OCI-LY7 (cell line): ENCODE measurements around the gene ISYNA1. TPM values are rescaled to one million over a fixed set of nuclear protein-coding genes. Genes with fewer than 3 reads are reported as not detected.

Source experiments
- BruUV-seq: library from RNA; stranded (reverse); fragments of 400-500 nt; replicated peaks from 2 replicates; lab custom pipeline; 2021; lab: Mats Ljungman, UMichigan
- CTCF ChIA-PET: fragments of 300-600 bp; sonication (Branson Sonifier 250); formaldehyde crosslinking; loops from one replicate; lab custom pipeline; 2022; ENCODE audit warnings: antibody characterized with exemption; ENCODE audit not compliant: unreplicated experiment; lab: Charles Lee
- POLR2A ChIA-PET: fragments of 300-600 bp; sonication (Branson Sonifier 250); formaldehyde crosslinking; loops from one replicate; lab custom pipeline; 2022; ENCODE audit warnings: antibody characterized with exemption; lab: Charles Lee
- DNase-seq: peaks from one replicate; pipeline ENCODE4 v3.0.0-alpha.2; 2015; ENCODE audit warnings: low spot score
- H2AFZ ChIP-seq: fragments of 200-600 bp; sonication (generic), shearing (Covaris generic); 2 replicates; pipeline ENCODE4 v1.6.1; 2014; ENCODE audit warnings: mild to moderate bottlenecking, antibody characterized with exemption, low read length, moderate library complexity
- H3K27ac ChIP-seq: fragments of 200-600 bp; sonication (generic); 2 replicates; pipeline ENCODE4 v1.5.1; 2014; ENCODE audit warnings: mixed run types, low read depth, mild to moderate bottlenecking, moderate library complexity, low read length, inconsistent platforms; ENCODE audit not compliant: poor library complexity, severe bottlenecking
- H3K36me3 ChIP-seq: fragments of 200-600 bp; sonication (generic); 2 replicates; pipeline ENCODE4 v1.6.1; 2014; ENCODE audit warnings: mild to moderate bottlenecking, antibody characterized with exemption, low read length, moderate library complexity, mixed read lengths; ENCODE audit not compliant: insufficient read depth
- H3K4me1 ChIP-seq: fragments of 200-600 bp; sonication (generic); 2 replicates; pipeline ENCODE4 v1.5.1; 2014; ENCODE audit warnings: mild to moderate bottlenecking, low read length; ENCODE audit not compliant: insufficient read depth, poor library complexity, severe bottlenecking
- H3K4me2 ChIP-seq: fragments of 200-600 bp; sonication (generic); 2 replicates; pipeline ENCODE4 v1.6.1; 2014; ENCODE audit warnings: mild to moderate bottlenecking, low read length
- H3K4me3 ChIP-seq: fragments of 200-600 bp; sonication (generic); 2 replicates; pipeline ENCODE4 v1.5.1; 2014; ENCODE audit warnings: mild to moderate bottlenecking, low read depth, low read length; ENCODE audit not compliant: poor library complexity, severe bottlenecking
- H3K79me2 ChIP-seq: fragments of 200-600 bp; sonication (generic); 2 replicates; pipeline ENCODE4 v1.6.1; 2016; ENCODE audit warnings: low read depth, mild to moderate bottlenecking, low read length, moderate library complexity, mixed read lengths; ENCODE audit not compliant: insufficient read depth
- H3K9me2 ChIP-seq: fragments of 200-600 bp; sonication (generic); 2 replicates; pipeline ENCODE4 v1.6.1; 2016; ENCODE audit warnings: mild to moderate bottlenecking, low read length, mixed read lengths; ENCODE audit not compliant: insufficient read depth
- H3K9me3 ChIP-seq: fragments of 200-600 bp; sonication (generic); 2 replicates; pipeline ENCODE4 v1.6.1; 2014; ENCODE audit warnings: mild to moderate bottlenecking, mixed run types, low read length, mixed read lengths
- H4K20me1 ChIP-seq: fragments of 200-600 bp; sonication (generic); 2 replicates; pipeline ENCODE4 v1.6.1; 2014; ENCODE audit warnings: mild to moderate bottlenecking, antibody characterized with exemption, low read length, moderate library complexity, mixed read lengths; ENCODE audit not compliant: insufficient read depth
- CTCF ChIP-seq: fragments of 200-600 bp; sonication (generic); conservative IDR thresholded peaks from 2 replicates; pipeline ENCODE4 v1.5.1; 2014; ENCODE audit warnings: mild to moderate bottlenecking, antibody characterized with exemption, low read length, moderate library complexity, mixed read lengths
- EZH2phosphoT487 ChIP-seq: fragments of 200-600 bp; sonication (generic); IDR thresholded peaks from 2 replicates; pipeline ENCODE4 v1.6.1; 2018; ENCODE audit warnings: low read depth, borderline replicate concordance, mild to moderate bottlenecking, mixed run types, antibody characterized with exemption, low read length, moderate library complexity, mixed read lengths
- intact Hi-C: fragments of 100-400 bp; cut with micrococcal nuclease; formaldehyde crosslinking; loops from one replicate; pipeline ENCODE4 v1.10.0; 2022; ENCODE audit not compliant: unreplicated experiment
- total RNA-seq, 2 experiments: library from RNA; depleted of rRNA in 1 of 2; stranded (reverse); fragments of >200 nt in 1 of 2; shearing (Covaris generic) in 1 of 2; gene quantifications; 2 replicates each; pipeline ENCODE4 v1.2.3, GENCODE V29; 2014 to 2022

The ISYNA1 gene
- total RNA-seq, 2 experiments from 2014 or later = 1.8 to 8.9 TPM

- Histone ChIP-seq H4K20me1 (no peaks in the 10 kb centered on the region; the same call in 1 of the 2 replicates), H3K27ac (peak overlapping the region; percentile 56)
Observed at GRCh38 chr19:18420930-18421329, 17.0 kb downstream of the ISYNA1 start.

GRCh38 chr19:18419699-18420460, 18.1 kb downstream of the ISYNA1 start:
- H3K4me2 ChIP-seq = peak overlapping the region; percentile 71
- peak; percentile 77 for DNase-seq
- peak overlapping the region; percentile 33 for H3K27ac ChIP-seq
- no TSS peak for BruUV-seq
- CTCF ChIA-PET = interaction anchor here (0.8 kb wide), 1 partner anchor 22 kb away, joined by 3 read pairs; no protein-coding TSS in a partner anchor
- peaks cover 19% of the 10 kb centered on the region; the same call in 1 of the 2 replicates for H3K79me2 ChIP-seq
- TF ChIP-seq EZH2phosphoT487 (no peak), CTCF (no peak)
- peak overlapping the region; percentile 76 for H3K4me3 ChIP-seq
- H3K9me2 ChIP-seq = no peaks in the 10 kb centered on the region
- no peaks in the 10 kb centered on the region for H3K9me3 ChIP-seq
- no peaks in the 10 kb centered on the region for H3K36me3 ChIP-seq
- H4K20me1 ChIP-seq = no peaks in the 10 kb centered on the region
- H2AFZ ChIP-seq = no peak overlapping the region
- intact Hi-C loops = loop anchor here (10.0 kb wide), 1 partner anchor 415 kb away; the partner anchor contains the start of gene UPF1
- POLR2A ChIA-PET = interaction anchor here (0.6 to 1.9 kb wide), 2 partner anchors 9 to 139 kb away, joined by 3 to 8 read pairs; partner anchors contain the start of gene JUND
- H3K4me1 ChIP-seq = peaks cover 87% of the 10 kb centered on the region

More at GRCh38 chr19:18420930-18421329, 17.0 kb downstream of the ISYNA1 start:
- BruUV-seq = no TSS peak
- Histone ChIP-seq H3K4me3 (peak overlapping the region; percentile 76), H3K79me2 (peaks cover 19% of the 10 kb centered on the region; the same call in 1 of the 2 replicates), H3K36me3 (no peaks in the 10 kb centered on the region), H3K9me3 (no peaks in the 10 kb centered on the region), H3K4me1 (peaks cover 88% of the 10 kb centered on the region), H3K9me2 (no peaks in the 10 kb centered on the region), H2AFZ (no peak overlapping the region), H3K4me2 (peak overlapping the region; percentile 71)
- ChIA-PET CTCF (no interaction called here), POLR2A (interaction anchor here (1.2 to 1.9 kb wide), 2 partner anchors 11 to 140 kb away, joined by 4 to 8 read pairs; partner anchors contain the start of gene JUND)
- TF ChIP-seq CTCF (no peak), EZH2phosphoT487 (no peak)
- DNase-seq = no peak
- intact Hi-C loops = loop anchor here (10.0 kb wide), 1 partner anchor 414 kb away; the partner anchor contains the start of gene UPF1
